ENCODE results near the gene SLC25A31. TPM values are rescaled to one million over a fixed set of nuclear protein-coding genes. Genes with fewer than 3 reads are reported as not detected.

The SLC25A31 gene
- total and polyA plus RNA-seq, 4 donors, result not detected

- Histone ChIP-seq H3K36me3 (ENCODE audit: control insufficient read depth in 4 of 4, insufficient read depth in 3 of 4, low read depth in 1 of 4, low read length in 3 of 4) (no peaks in the 10 kb centered on the region), H3K9ac (ENCODE audit: low read depth in 1 of 2, low read length in 2 of 2) (no peak overlapping the region), H3K4me3 (ENCODE audit: low read depth in 1 of 3, low read length in 3 of 3) (no peak overlapping the region), H3K4me1 (ENCODE audit: control insufficient read depth in 4 of 4, insufficient read depth in 4 of 4, low read length in 3 of 4) (no peaks in the 10 kb centered on the region), H3K27me3 (ENCODE audit: control insufficient read depth in 4 of 4, insufficient read depth in 4 of 4, low read length in 3 of 4) (no peaks in the 10 kb centered on the region), H3K27ac (ENCODE audit: low read depth in 1 of 2, low read length in 2 of 2) (no peak overlapping the region), H3K9me3 (ENCODE audit: control insufficient read depth in 4 of 4, low read length in 3 of 4) (peaks cover 0 to 3% (median 1%) of the 10 kb centered on the region in 4 donors)
- DNase-seq (ENCODE audit: low spot score), result no peak
- 82% methylated on average over 4 of the region's 4 CpGs for WGBS
- TF ChIP-seq, protein P1, sequence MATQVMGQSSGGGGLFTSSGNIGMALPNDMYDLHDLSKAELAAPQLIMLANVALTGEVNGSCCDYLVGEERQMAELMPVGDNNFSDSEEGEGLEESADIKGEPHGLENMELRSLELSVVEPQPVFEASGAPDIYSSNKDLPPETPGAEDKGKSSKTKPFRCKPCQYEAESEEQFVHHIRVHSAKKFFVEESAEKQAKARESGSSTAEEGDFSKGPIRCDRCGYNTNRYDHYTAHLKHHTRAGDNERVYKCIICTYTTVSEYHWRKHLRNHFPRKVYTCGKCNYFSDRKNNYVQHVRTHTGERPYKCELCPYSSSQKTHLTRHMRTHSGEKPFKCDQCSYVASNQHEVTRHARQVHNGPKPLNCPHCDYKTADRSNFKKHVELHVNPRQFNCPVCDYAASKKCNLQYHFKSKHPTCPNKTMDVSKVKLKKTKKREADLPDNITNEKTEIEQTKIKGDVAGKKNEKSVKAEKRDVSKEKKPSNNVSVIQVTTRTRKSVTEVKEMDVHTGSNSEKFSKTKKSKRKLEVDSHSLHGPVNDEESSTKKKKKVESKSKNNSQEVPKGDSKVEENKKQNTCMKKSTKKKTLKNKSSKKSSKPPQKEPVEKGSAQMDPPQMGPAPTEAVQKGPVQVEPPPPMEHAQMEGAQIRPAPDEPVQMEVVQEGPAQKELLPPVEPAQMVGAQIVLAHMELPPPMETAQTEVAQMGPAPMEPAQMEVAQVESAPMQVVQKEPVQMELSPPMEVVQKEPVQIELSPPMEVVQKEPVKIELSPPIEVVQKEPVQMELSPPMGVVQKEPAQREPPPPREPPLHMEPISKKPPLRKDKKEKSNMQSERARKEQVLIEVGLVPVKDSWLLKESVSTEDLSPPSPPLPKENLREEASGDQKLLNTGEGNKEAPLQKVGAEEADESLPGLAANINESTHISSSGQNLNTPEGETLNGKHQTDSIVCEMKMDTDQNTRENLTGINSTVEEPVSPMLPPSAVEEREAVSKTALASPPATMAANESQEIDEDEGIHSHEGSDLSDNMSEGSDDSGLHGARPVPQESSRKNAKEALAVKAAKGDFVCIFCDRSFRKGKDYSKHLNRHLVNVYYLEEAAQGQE (IDR thresholded peaks at IDR 0.05), result no peak
- TF ChIP-seq, protein P2, sequence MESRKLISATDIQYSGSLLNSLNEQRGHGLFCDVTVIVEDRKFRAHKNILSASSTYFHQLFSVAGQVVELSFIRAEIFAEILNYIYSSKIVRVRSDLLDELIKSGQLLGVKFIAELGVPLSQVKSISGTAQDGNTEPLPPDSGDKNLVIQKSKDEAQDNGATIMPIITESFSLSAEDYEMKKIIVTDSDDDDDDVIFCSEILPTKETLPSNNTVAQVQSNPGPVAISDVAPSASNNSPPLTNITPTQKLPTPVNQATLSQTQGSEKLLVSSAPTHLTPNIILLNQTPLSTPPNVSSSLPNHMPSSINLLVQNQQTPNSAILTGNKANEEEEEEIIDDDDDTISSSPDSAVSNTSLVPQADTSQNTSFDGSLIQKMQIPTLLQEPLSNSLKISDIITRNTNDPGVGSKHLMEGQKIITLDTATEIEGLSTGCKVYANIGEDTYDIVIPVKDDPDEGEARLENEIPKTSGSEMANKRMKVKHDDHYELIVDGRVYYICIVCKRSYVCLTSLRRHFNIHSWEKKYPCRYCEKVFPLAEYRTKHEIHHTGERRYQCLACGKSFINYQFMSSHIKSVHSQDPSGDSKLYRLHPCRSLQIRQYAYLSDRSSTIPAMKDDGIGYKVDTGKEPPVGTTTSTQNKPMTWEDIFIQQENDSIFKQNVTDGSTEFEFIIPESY (IDR thresholded peaks at IDR 0.05), result no peak
- TF ChIP-seq, protein P3, sequence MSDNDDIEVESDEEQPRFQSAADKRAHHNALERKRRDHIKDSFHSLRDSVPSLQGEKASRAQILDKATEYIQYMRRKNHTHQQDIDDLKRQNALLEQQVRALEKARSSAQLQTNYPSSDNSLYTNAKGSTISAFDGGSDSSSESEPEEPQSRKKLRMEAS (IDR thresholded peaks at IDR 0.05), result no peak
- TF ChIP-seq HNF4A (conservative IDR thresholded peaks at IDR 0.05) (no peak), YY1 (IDR thresholded peaks at IDR 0.05) (no peak), EGR1 (IDR thresholded peaks at IDR 0.05; ENCODE audit: low read depth in 2 of 2) (no peak), HNF4G (IDR thresholded peaks at IDR 0.05) (no peak), SP1 (IDR thresholded peaks at IDR 0.05) (no peak), FOXA2 (IDR thresholded peaks at IDR 0.05) (no peak), GABPA (IDR thresholded peaks at IDR 0.05 in 1 of 2, conservative IDR thresholded peaks at IDR 0.05 in 1 of 2) (no peak), TAF1 (conservative IDR thresholded peaks at IDR 0.05) (no peak), RAD21 (IDR thresholded peaks at IDR 0.05) (no peak), RXRA (IDR thresholded peaks at IDR 0.05) (no peak)
- TF ChIP-seq, protein P4, sequence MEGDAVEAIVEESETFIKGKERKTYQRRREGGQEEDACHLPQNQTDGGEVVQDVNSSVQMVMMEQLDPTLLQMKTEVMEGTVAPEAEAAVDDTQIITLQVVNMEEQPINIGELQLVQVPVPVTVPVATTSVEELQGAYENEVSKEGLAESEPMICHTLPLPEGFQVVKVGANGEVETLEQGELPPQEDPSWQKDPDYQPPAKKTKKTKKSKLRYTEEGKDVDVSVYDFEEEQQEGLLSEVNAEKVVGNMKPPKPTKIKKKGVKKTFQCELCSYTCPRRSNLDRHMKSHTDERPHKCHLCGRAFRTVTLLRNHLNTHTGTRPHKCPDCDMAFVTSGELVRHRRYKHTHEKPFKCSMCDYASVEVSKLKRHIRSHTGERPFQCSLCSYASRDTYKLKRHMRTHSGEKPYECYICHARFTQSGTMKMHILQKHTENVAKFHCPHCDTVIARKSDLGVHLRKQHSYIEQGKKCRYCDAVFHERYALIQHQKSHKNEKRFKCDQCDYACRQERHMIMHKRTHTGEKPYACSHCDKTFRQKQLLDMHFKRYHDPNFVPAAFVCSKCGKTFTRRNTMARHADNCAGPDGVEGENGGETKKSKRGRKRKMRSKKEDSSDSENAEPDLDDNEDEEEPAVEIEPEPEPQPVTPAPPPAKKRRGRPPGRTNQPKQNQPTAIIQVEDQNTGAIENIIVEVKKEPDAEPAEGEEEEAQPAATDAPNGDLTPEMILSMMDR (IDR thresholded peaks at IDR 0.05; ENCODE audit: low read depth, low read length, missing input control), result no peak
These were observed 17.7 kb downstream of the SLC25A31 start for GRCh38 chr4:127747883-127748282.

DNA sequence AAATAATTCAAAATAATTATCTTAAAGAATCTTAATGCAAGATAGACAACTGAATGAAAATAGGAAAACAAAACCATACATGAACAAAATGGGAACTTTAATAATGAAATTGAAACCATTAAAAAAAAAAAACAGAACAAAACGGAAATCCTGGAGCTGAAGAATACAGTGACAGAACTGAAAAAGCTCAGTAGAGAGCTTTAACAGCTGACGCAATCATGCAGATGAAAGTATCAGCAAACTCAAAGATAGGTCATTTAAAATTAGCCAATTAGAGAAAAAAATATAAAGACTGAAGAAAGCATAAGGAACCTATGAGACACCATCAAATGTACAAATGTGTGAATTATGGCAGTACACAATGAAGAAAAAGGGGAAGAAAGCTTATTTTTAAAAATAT is 18.8 kb downstream of the SLC25A31 start:
- no peak overlapping the region for H3K27ac ChIP-seq (ENCODE audit: low read depth in 1 of 2, low read length in 2 of 2)
- H3K36me3 ChIP-seq (ENCODE audit: control insufficient read depth in 4 of 4, insufficient read depth in 3 of 4, low read depth in 1 of 4, low read length in 3 of 4), result no peaks in the 10 kb centered on the region
- no peak overlapping the region for H3K4me3 ChIP-seq (ENCODE audit: low read depth in 1 of 3, low read length in 3 of 3)
- 78% methylated on average over 2 of the region's 2 CpGs for WGBS
- H3K9ac ChIP-seq (ENCODE audit: low read depth in 1 of 2, low read length in 2 of 2), result no peak overlapping the region
- no peaks in the 10 kb centered on the region for H3K4me1 ChIP-seq (ENCODE audit: control insufficient read depth in 4 of 4, insufficient read depth in 4 of 4, low read length in 3 of 4)
- DNase-seq (ENCODE audit: low spot score), result no peak
- H3K27me3 ChIP-seq (ENCODE audit: control insufficient read depth in 4 of 4, insufficient read depth in 4 of 4, low read length in 3 of 4), result no peaks in the 10 kb centered on the region
- H3K9me3 ChIP-seq (ENCODE audit: control insufficient read depth in 4 of 4, low read length in 3 of 4), result peaks cover 0 to 3% (median 1%) of the 10 kb centered on the region in 4 donors
- TF ChIP-seq RXRA (IDR thresholded peaks at IDR 0.05) (no peak), EGR1 (IDR thresholded peaks at IDR 0.05; ENCODE audit: low read depth in 2 of 2) (no peak), JUND (IDR thresholded peaks at IDR 0.05) (no peak), HNF4G (IDR thresholded peaks at IDR 0.05) (no peak), SP1 (IDR thresholded peaks at IDR 0.05) (no peak), FOXA2 (IDR thresholded peaks at IDR 0.05) (no peak), HNF4A (conservative IDR thresholded peaks at IDR 0.05) (no peak), GABPA (IDR thresholded peaks at IDR 0.05 in 1 of 2, conservative IDR thresholded peaks at IDR 0.05 in 1 of 2) (no peak), TAF1 (conservative IDR thresholded peaks at IDR 0.05) (no peak), RAD21 (IDR thresholded peaks at IDR 0.05) (no peak), YY1 (IDR thresholded peaks at IDR 0.05) (no peak)
- TF ChIP-seq, protein P2 (IDR thresholded peaks at IDR 0.05), result no peak
- TF ChIP-seq, protein P4 (IDR thresholded peaks at IDR 0.05; ENCODE audit: low read depth, low read length, missing input control), result no peak

Data from liver (tissue), 9 donors.